Measurements from ENCODE around the gene HEATR5B.

Gene HEATR5B

GRCh38 chr2:37110306-37111212, 26.4 kb upstream of the HEATR5B start:
- no peaks in the 10 kb centered on the region for H3K27me3 ChIP-seq (replicated peaks in 2 of 5; ENCODE audit: control insufficient read depth in 4 of 5, insufficient read depth in 5 of 5, low read length in 4 of 5)
- H3K4me3 ChIP-seq (ENCODE audit: control insufficient read depth in 1 of 7, extremely low read depth in 1 of 7, insufficient read depth in 4 of 7, low read depth in 2 of 7, low read length in 6 of 7) = no peak overlapping the region
- ChIA-PET POLR2A (no interaction called here), CTCF (no interaction called here)
- no peak for DNase-seq
- no peak overlapping the region for H3K27ac ChIP-seq (ENCODE audit: insufficient read depth in 1 of 2, low read depth in 1 of 2, low read length in 2 of 2, poor library complexity in 1 of 2, severe bottlenecking in 2 of 2)
- no peaks in the 10 kb centered on the region for H3K4me1 ChIP-seq (ENCODE audit: control extremely low read depth in 1 of 4, control insufficient read depth in 4 of 4, insufficient read depth in 4 of 4, low read length in 3 of 4)
- H3K9me3 ChIP-seq (ENCODE audit: control extremely low read depth in 1 of 5, control insufficient read depth in 4 of 5, insufficient read depth in 2 of 5, low read depth in 1 of 5, low read length in 4 of 5) = no peaks in the 10 kb centered on the region
- peaks cover 21 to 58% (median 39%) of the 10 kb centered on the region in 4 experiments for H3K36me3 ChIP-seq (ENCODE audit: control insufficient read depth in 4 of 4, insufficient read depth in 4 of 4, low read length in 3 of 4)
- WGBS (ENCODE audit: insufficient coverage) = no CpG with 5 or more reads among the region's 4 CpGs

DNA sequence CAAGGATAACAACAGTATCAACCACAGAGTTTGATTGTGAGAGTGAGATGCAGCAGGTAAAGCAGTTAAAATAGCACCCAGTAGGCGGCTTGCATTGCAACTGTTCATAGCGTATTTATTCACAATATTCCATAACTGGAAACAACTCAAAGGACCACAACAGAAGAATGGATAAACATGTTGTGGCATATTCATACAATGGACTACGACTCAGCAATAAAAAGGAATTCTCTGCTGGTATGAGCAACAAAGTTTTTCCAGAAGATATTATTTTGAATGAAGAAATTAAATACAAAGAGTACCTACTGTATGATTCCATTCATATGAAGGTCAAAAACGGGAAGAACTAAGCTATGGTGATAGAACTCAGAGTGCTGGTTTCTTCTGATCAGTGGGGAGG, 25.4 kb upstream of the HEATR5B start:
- ChIA-PET CTCF (interaction anchor here (0.6 kb wide), 1 partner anchor 142 kb away, joined by 3 read pairs; no protein-coding TSS in a partner anchor), POLR2A (no interaction called here)
- 100% methylated on average over 2 of the region's 4 CpGs for WGBS (ENCODE audit: insufficient coverage)
- no peak overlapping the region for H3K27ac ChIP-seq (ENCODE audit: insufficient read depth in 1 of 2, low read depth in 1 of 2, low read length in 2 of 2, poor library complexity in 1 of 2, severe bottlenecking in 2 of 2)
- H3K4me1 ChIP-seq (ENCODE audit: control extremely low read depth in 1 of 4, control insufficient read depth in 4 of 4, insufficient read depth in 4 of 4, low read length in 3 of 4) = no peaks in the 10 kb centered on the region
- H3K36me3 ChIP-seq (ENCODE audit: control insufficient read depth in 4 of 4, insufficient read depth in 4 of 4, low read length in 3 of 4) = peaks cover 21 to 57% (median 40%) of the 10 kb centered on the region in 4 experiments
- H3K27me3 ChIP-seq (replicated peaks in 2 of 5; ENCODE audit: control insufficient read depth in 4 of 5, insufficient read depth in 5 of 5, low read length in 4 of 5) = no peaks in the 10 kb centered on the region
- H3K9me3 ChIP-seq (ENCODE audit: control extremely low read depth in 1 of 5, control insufficient read depth in 4 of 5, insufficient read depth in 2 of 5, low read depth in 1 of 5, low read length in 4 of 5) = no peaks in the 10 kb centered on the region
- no peak overlapping the region for H3K4me3 ChIP-seq (ENCODE audit: control insufficient read depth in 1 of 7, extremely low read depth in 1 of 7, insufficient read depth in 4 of 7, low read depth in 2 of 7, low read length in 6 of 7)
- no peak for DNase-seq

- H3K27me3 ChIP-seq (replicated peaks in 2 of 5; ENCODE audit: control insufficient read depth in 4 of 5, insufficient read depth in 5 of 5, low read length in 4 of 5) = no peaks in the 10 kb centered on the region
- peaks cover 23 to 68% (median 40%) of the 10 kb centered on the region in 4 experiments for H3K36me3 ChIP-seq (ENCODE audit: control insufficient read depth in 4 of 4, insufficient read depth in 4 of 4, low read length in 3 of 4)
- no peak for DNase-seq
- no peak overlapping the region for H3K4me3 ChIP-seq (ENCODE audit: control insufficient read depth in 1 of 7, extremely low read depth in 1 of 7, insufficient read depth in 4 of 7, low read depth in 2 of 7, low read length in 6 of 7)
- no peaks in the 10 kb centered on the region for H3K4me1 ChIP-seq (ENCODE audit: control extremely low read depth in 1 of 4, control insufficient read depth in 4 of 4, insufficient read depth in 4 of 4, low read length in 3 of 4)
- H3K27ac ChIP-seq (ENCODE audit: insufficient read depth in 1 of 2, low read depth in 1 of 2, low read length in 2 of 2, poor library complexity in 1 of 2, severe bottlenecking in 2 of 2) = no peak overlapping the region
- WGBS (ENCODE audit: insufficient coverage) = 89% methylated on average over 5 of the region's 5 CpGs
- no peaks in the 10 kb centered on the region for H3K9me3 ChIP-seq (ENCODE audit: control extremely low read depth in 1 of 5, control insufficient read depth in 4 of 5, insufficient read depth in 2 of 5, low read depth in 1 of 5, low read length in 4 of 5)
- ChIA-PET POLR2A (no interaction called here), CTCF (no interaction called here)
Observed at GRCh38 chr2:37105150-37105549, 21.0 kb upstream of the HEATR5B start.

DNA sequence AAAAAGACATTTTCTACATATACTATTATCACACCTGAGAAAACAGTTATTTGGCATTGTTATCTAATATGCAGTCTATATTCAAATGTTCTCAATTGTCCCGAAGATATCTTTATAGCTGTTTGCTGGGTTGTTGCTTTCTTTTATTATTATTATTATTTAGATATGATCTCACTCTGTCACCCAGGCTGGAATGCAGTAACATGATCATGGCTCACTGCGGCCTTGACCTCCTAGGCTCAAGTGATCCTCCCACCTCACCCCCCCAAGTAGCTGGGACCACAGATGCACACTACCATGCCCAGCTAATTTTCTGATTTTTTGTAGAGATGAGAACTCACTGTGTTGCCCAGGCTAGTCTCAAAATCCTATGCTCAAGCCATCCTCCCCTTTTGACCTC, 20.0 kb upstream of the HEATR5B start:
- WGBS (ENCODE audit: insufficient coverage) = no CpG with 5 or more reads among the region's 2 CpGs
- ChIA-PET CTCF (interaction anchor here (1.0 kb wide), 1 partner anchor 26 kb away, joined by 7 read pairs; no protein-coding TSS in a partner anchor), POLR2A (no interaction called here)
- Histone ChIP-seq H3K9me3 (ENCODE audit: control extremely low read depth in 1 of 5, control insufficient read depth in 4 of 5, insufficient read depth in 2 of 5, low read depth in 1 of 5, low read length in 4 of 5) (no peaks in the 10 kb centered on the region), H3K27ac (ENCODE audit: insufficient read depth in 1 of 2, low read depth in 1 of 2, low read length in 2 of 2, poor library complexity in 1 of 2, severe bottlenecking in 2 of 2) (no peak overlapping the region), H3K4me1 (ENCODE audit: control extremely low read depth in 1 of 4, control insufficient read depth in 4 of 4, insufficient read depth in 4 of 4, low read length in 3 of 4) (no peaks in the 10 kb centered on the region), H3K27me3 (replicated peaks in 2 of 5; ENCODE audit: control insufficient read depth in 4 of 5, insufficient read depth in 5 of 5, low read length in 4 of 5) (no peaks in the 10 kb centered on the region), H3K4me3 (ENCODE audit: control insufficient read depth in 1 of 7, extremely low read depth in 1 of 7, insufficient read depth in 4 of 7, low read depth in 2 of 7, low read length in 6 of 7) (no peak overlapping the region), H3K36me3 (ENCODE audit: control insufficient read depth in 4 of 4, insufficient read depth in 4 of 4, low read length in 3 of 4) (peaks cover 25 to 69% (median 42%) of the 10 kb centered on the region in 4 experiments)
- no peak for DNase-seq

DNA sequence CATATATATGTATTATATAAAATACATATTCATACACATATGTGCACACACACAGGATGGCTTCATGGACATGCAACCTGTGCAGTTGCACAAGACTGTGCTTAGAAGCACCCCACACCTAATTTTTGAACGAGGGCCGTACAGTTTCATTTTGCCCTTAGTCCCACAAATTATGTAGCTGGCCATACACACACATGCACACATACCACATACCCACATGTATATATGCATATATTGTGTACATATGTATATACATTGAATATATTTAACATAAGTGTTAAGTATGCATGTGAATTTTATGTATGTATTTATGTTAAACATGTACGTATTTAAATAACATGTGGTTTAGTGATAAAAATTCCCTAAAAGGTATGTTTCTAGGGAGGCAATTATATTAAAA, 18.4 kb upstream of the HEATR5B start:
- no peaks in the 10 kb centered on the region for H3K27me3 ChIP-seq (replicated peaks in 2 of 5; ENCODE audit: control insufficient read depth in 4 of 5, insufficient read depth in 5 of 5, low read length in 4 of 5)
- DNase-seq = no peak
- WGBS (ENCODE audit: insufficient coverage) = no CpG with 5 or more reads among the region's 3 CpGs
- H3K36me3 ChIP-seq (ENCODE audit: control insufficient read depth in 4 of 4, insufficient read depth in 4 of 4, low read length in 3 of 4) = peaks cover 26 to 63% (median 39%) of the 10 kb centered on the region in 4 experiments
- no peaks in the 10 kb centered on the region for H3K4me1 ChIP-seq (ENCODE audit: control extremely low read depth in 1 of 4, control insufficient read depth in 4 of 4, insufficient read depth in 4 of 4, low read length in 3 of 4)
- POLR2A ChIA-PET = no interaction called here
- H3K9me3 ChIP-seq (ENCODE audit: control extremely low read depth in 1 of 5, control insufficient read depth in 4 of 5, insufficient read depth in 2 of 5, low read depth in 1 of 5, low read length in 4 of 5) = no peaks in the 10 kb centered on the region
- CTCF ChIA-PET = interaction anchor here (0.6 kb wide), 1 partner anchor 208 kb away, joined by 3 read pairs; no protein-coding TSS in a partner anchor
- H3K27ac ChIP-seq (ENCODE audit: insufficient read depth in 1 of 2, low read depth in 1 of 2, low read length in 2 of 2, poor library complexity in 1 of 2, severe bottlenecking in 2 of 2) = no peak overlapping the region
- no peak overlapping the region for H3K4me3 ChIP-seq (ENCODE audit: control insufficient read depth in 1 of 7, extremely low read depth in 1 of 7, insufficient read depth in 4 of 7, low read depth in 2 of 7, low read length in 6 of 7)

GRCh38 chr2:37100054-37100453, 15.9 kb upstream of the HEATR5B start:
- Histone ChIP-seq H3K9me3 (ENCODE audit: control extremely low read depth in 1 of 5, control insufficient read depth in 4 of 5, insufficient read depth in 2 of 5, low read depth in 1 of 5, low read length in 4 of 5) (no peaks in the 10 kb centered on the region), H3K27me3 (replicated peaks in 2 of 5; ENCODE audit: control insufficient read depth in 4 of 5, insufficient read depth in 5 of 5, low read length in 4 of 5) (no peaks in the 10 kb centered on the region), H3K27ac (ENCODE audit: insufficient read depth in 1 of 2, low read depth in 1 of 2, low read length in 2 of 2, poor library complexity in 1 of 2, severe bottlenecking in 2 of 2) (no peak overlapping the region), H3K4me1 (ENCODE audit: control extremely low read depth in 1 of 4, control insufficient read depth in 4 of 4, insufficient read depth in 4 of 4, low read length in 3 of 4) (no peaks in the 10 kb centered on the region), H3K4me3 (ENCODE audit: control insufficient read depth in 1 of 7, extremely low read depth in 1 of 7, insufficient read depth in 4 of 7, low read depth in 2 of 7, low read length in 6 of 7) (no peak overlapping the region), H3K36me3 (ENCODE audit: control insufficient read depth in 4 of 4, insufficient read depth in 4 of 4, low read length in 3 of 4) (peaks cover 18 to 59% (median 36%) of the 10 kb centered on the region in 4 experiments)
- no peak for DNase-seq
- 82% methylated on average over 1 of the region's 1 CpG for WGBS (ENCODE audit: insufficient coverage)
- CTCF ChIA-PET = interaction anchor here (1.0 kb wide), 1 partner anchor 14 kb away, joined by 4 read pairs; no protein-coding TSS in a partner anchor
- POLR2A ChIA-PET = no interaction called here

DNA sequence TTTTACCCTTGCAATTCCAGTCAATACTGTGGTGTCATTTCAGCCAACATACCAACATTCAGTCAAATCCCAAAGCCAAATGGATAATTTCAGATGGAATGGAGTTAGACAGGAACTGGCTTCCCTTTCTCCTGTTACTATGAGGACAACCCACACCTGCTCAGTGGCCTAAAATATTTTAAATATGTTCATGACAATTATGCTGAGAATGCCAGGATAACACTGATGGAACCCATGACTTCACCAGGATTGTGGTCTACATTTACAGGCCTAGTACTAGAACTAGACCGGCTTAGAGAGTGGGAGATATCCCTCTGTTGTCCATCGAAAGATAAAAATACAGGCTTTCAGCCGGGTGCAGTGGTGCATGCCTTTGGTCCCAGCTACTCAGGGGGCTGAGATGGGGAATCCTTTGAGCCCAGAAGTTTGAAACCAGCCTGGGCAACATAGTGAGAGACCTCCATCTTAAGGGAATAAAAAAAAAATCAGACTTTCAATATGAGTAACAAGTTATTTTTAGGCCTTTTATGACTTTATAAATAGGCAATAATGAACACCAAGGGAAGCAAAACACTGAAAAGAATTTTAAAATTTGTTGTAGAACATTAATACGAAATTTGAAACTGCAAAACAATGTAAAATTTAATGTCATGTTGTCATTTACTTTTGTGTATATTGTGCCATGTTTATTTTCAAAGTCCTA, 14.4 kb upstream of the HEATR5B start:
- H3K4me3 ChIP-seq (ENCODE audit: control insufficient read depth in 1 of 7, extremely low read depth in 1 of 7, insufficient read depth in 4 of 7, low read depth in 2 of 7, low read length in 6 of 7) = no peak overlapping the region
- H3K9me3 ChIP-seq (ENCODE audit: control extremely low read depth in 1 of 5, control insufficient read depth in 4 of 5, insufficient read depth in 2 of 5, low read depth in 1 of 5, low read length in 4 of 5) = no peaks in the 10 kb centered on the region
- H3K27me3 ChIP-seq (replicated peaks in 2 of 5; ENCODE audit: control insufficient read depth in 4 of 5, insufficient read depth in 5 of 5, low read length in 4 of 5) = no peaks in the 10 kb centered on the region
- 94% methylated on average over 3 of the region's 4 CpGs for WGBS (ENCODE audit: insufficient coverage)
- no peak for DNase-seq
- POLR2A ChIA-PET = no interaction called here
- CTCF ChIA-PET = no interaction called here
- no peaks in the 10 kb centered on the region for H3K4me1 ChIP-seq (ENCODE audit: control extremely low read depth in 1 of 4, control insufficient read depth in 4 of 4, insufficient read depth in 4 of 4, low read length in 3 of 4)
- peaks cover 23 to 74% (median 44%) of the 10 kb centered on the region in 4 experiments for H3K36me3 ChIP-seq (ENCODE audit: control insufficient read depth in 4 of 4, insufficient read depth in 4 of 4, low read length in 3 of 4)
- H3K27ac ChIP-seq (ENCODE audit: insufficient read depth in 1 of 2, low read depth in 1 of 2, low read length in 2 of 2, poor library complexity in 1 of 2, severe bottlenecking in 2 of 2) = no peak overlapping the region

Data from common myeloid progenitor, CD34-positive (primary cell).